ENCODE data around the gene LMO3. TPM values are rescaled to one million over a fixed set of nuclear protein-coding genes. Genes with fewer than 3 reads are reported as not detected.

The LMO3 gene
- total and polyA plus RNA-seq, 2 experiments from 2014 or later: 7.9 to 15.1 TPM

GRCh38 chr12:16607906-16608775 is 2.2 kb upstream of the LMO3 start:
- peaks cover 79% of the 10 kb centered on the region for H3K4me1 ChIP-seq (ENCODE audit: insufficient read depth)
- peaks cover 71% of the 10 kb centered on the region for H3K4me1 Mint-ChIP-seq

More at GRCh38 chr12:16607906-16608775, 2.2 kb upstream of the LMO3 start:
- no peak for ATAC-seq
- TF ChIP-seq NANOG (IDR thresholded peaks at IDR 0.05; ENCODE audit: borderline replicate concordance) (no peak), STAT1 (IDR thresholded peaks at IDR 0.05; ENCODE audit: unreplicated experiment) (no peak), CTCF (conservative IDR thresholded peaks at IDR 0.05; ENCODE audit: low read depth in 2 of 2) (no peak), ZNF462 (CRISPR knock-in tag; IDR thresholded peaks at IDR 0.05) (no peak), JUNB (IDR thresholded peaks at IDR 0.05; ENCODE audit: unreplicated experiment) (no peak), ZNF114 (CRISPR knock-in tag; IDR thresholded peaks at IDR 0.05) (no peak), POLR2AphosphoS5 (IDR thresholded peaks at IDR 0.05; ENCODE audit: low read depth) (no peak), EZH2 (IDR thresholded peaks at IDR 0.05; ENCODE audit: low read depth, unreplicated experiment) (no peak), EZH2phosphoT487 (IDR thresholded peaks at IDR 0.05; ENCODE audit: unreplicated experiment) (no peak), CREB1 (CRISPR knock-in tag; IDR thresholded peaks at IDR 0.05; ENCODE audit: low read depth) (no peak), ZNF331 (CRISPR knock-in tag; IDR thresholded peaks at IDR 0.05; ENCODE audit: low read depth) (no peak), REST (IDR thresholded peaks at IDR 0.05; ENCODE audit: unreplicated experiment) (no peak)
- TF ChIP-seq, protein P1, sequence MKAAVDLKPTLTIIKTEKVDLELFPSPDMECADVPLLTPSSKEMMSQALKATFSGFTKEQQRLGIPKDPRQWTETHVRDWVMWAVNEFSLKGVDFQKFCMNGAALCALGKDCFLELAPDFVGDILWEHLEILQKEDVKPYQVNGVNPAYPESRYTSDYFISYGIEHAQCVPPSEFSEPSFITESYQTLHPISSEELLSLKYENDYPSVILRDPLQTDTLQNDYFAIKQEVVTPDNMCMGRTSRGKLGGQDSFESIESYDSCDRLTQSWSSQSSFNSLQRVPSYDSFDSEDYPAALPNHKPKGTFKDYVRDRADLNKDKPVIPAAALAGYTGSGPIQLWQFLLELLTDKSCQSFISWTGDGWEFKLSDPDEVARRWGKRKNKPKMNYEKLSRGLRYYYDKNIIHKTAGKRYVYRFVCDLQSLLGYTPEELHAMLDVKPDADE (IDR thresholded peaks at IDR 0.05): no peak
- H3K27me3 ChIP-seq (ENCODE audit: insufficient read depth): peaks cover 60% of the 10 kb centered on the region
- Mint-ChIP-seq H3K4me3 (peak overlapping the region; percentile 89), H3K27me3 (ENCODE audit: insufficient read depth, low read depth, poor library complexity) (peaks cover 29% of the 10 kb centered on the region), H3K27ac (no peak overlapping the region), H3K36me3 (ENCODE audit: low read depth) (no peaks in the 10 kb centered on the region), H3K9me3 (no peaks in the 10 kb centered on the region)
- H4K20me1 ChIP-seq (replicated peaks; ENCODE audit: insufficient read depth): no peaks in the 10 kb centered on the region
- H3K27ac ChIP-seq (ENCODE audit: low read depth): no peak overlapping the region
- no peak for DNase-seq (ENCODE audit: low spot score)
- peaks cover 4% of the 10 kb centered on the region; the same call in 1 of the 2 replicates for H3F3A ChIP-seq (replicated peaks; ENCODE audit: low read depth)
- no peaks in the 10 kb centered on the region for H3K9me2 ChIP-seq (ENCODE audit: insufficient read depth)
- no peaks in the 10 kb centered on the region for H3K36me3 ChIP-seq (ENCODE audit: insufficient read depth)
- H3K79me2 ChIP-seq (replicated peaks; ENCODE audit: insufficient read depth): no peaks in the 10 kb centered on the region; the same call in 1 of the 2 replicates
- peak overlapping the region; percentile 85 for H3K4me3 ChIP-seq
- no peak overlapping the region for H2AFZ ChIP-seq
- H3K4me2 ChIP-seq: peak overlapping the region; percentile 97
